GM12892 (cell line): ENCODE results near the gene SPATA32.

Experiments used
- POLR2A ChIP-seq: IDR thresholded peaks from 2 replicates; pipeline ENCODE4 v1.6.1; 2011; ENCODE audit warnings: low read depth, low read length, control low read depth
- TAF1 ChIP-seq: IDR thresholded peaks from 2 replicates; pipeline ENCODE4 v1.6.1; 2011; ENCODE audit warnings: low read depth, mild to moderate bottlenecking, control low read depth, low read length, borderline replicate concordance

- TF ChIP-seq POLR2A (no peak), TAF1 (no peak)
Observed at GRCh38 chr17:45241328-45242028, 20.4 kb downstream of the SPATA32 start.
